Activated CD8-positive, alpha-beta memory T cell treated with anti-CD3 and anti-CD28 coated beads, Interleukin-2, amount 50 U/mL, for 1 hour (primary cell): ENCODE data around the gene ZNF710.
"Not testable (repeated sequence)": the region's sequence is repeated elsewhere in the genome, so short reads cannot be mapped to it uniquely, and the experiment has no call there.

ENCODE experiments used
- DNase-seq: peaks from one replicate; pipeline ENCODE4 v3.0.0-alpha.2; 2020; ENCODE audit errors: extremely low read depth

The ZNF710 gene

GRCh38 chr15:90001062-90001682 lies at the start of gene ZNF710:
Gene ZNF710, plus strand, starts transcription at chr15:90001324. Its CDS starts 65,814 bp downstream, at chr15:90067138.
- DNase-seq = no peak

GRCh38 chr15:89954541-89954940 lies 46.6 kb upstream of the ZNF710 start:
- DNase-seq = no peak

GRCh38 chr15:89955449-89955998 lies 45.6 kb upstream of the ZNF710 start:
- not testable (repeated sequence) for DNase-seq

- DNase-seq = no peak
Measured at GRCh38 chr15:89958107-89958805, 42.9 kb upstream of the ZNF710 start.

GRCh38 chr15:89963301-89964231 lies 37.6 kb upstream of the ZNF710 start:
- DNase-seq = no peak

- DNase-seq = no peak
Measured at GRCh38 chr15:89964232-89964954, 36.7 kb upstream of the ZNF710 start.

GRCh38 chr15:89967881-89968280 lies 33.2 kb upstream of the ZNF710 start:
- no peak for DNase-seq

- no peak for DNase-seq
Measured at GRCh38 chr15:89971592-89971997, 29.5 kb upstream of the ZNF710 start.

GRCh38 chr15:89972085-89972484 lies 29.0 kb upstream of the ZNF710 start:
- DNase-seq = no peak

- DNase-seq = no peak
Measured at GRCh38 chr15:89975482-89976245, 25.5 kb upstream of the ZNF710 start.

- no peak for DNase-seq
Measured at GRCh38 chr15:89976246-89976600, 24.9 kb upstream of the ZNF710 start.

- DNase-seq = not testable (repeated sequence)
Measured at GRCh38 chr15:89977836-89978235, 23.3 kb upstream of the ZNF710 start.

GRCh38 chr15:89978914-89979313 lies 22.2 kb upstream of the ZNF710 start:
- no peak for DNase-seq

GRCh38 chr15:89980896-89981295 lies 20.2 kb upstream of the ZNF710 start:
- DNase-seq = no peak

- no peak for DNase-seq
Measured at GRCh38 chr15:89982315-89983055, 18.6 kb upstream of the ZNF710 start.

GRCh38 chr15:89984001-89984400 lies 17.1 kb upstream of the ZNF710 start:
- no peak for DNase-seq

GRCh38 chr15:89984421-89985010 lies 16.6 kb upstream of the ZNF710 start:
- no peak for DNase-seq

- no peak for DNase-seq
Measured at GRCh38 chr15:89985111-89985510, 16.0 kb upstream of the ZNF710 start.

GRCh38 chr15:89991312-89991711 lies 9.8 kb upstream of the ZNF710 start:
- no peak for DNase-seq

GRCh38 chr15:89993349-89993748 lies 7.8 kb upstream of the ZNF710 start:
- DNase-seq = no peak
